Measurements from ENCODE around the gene ZNF740.

The ZNF740 gene

DNA sequence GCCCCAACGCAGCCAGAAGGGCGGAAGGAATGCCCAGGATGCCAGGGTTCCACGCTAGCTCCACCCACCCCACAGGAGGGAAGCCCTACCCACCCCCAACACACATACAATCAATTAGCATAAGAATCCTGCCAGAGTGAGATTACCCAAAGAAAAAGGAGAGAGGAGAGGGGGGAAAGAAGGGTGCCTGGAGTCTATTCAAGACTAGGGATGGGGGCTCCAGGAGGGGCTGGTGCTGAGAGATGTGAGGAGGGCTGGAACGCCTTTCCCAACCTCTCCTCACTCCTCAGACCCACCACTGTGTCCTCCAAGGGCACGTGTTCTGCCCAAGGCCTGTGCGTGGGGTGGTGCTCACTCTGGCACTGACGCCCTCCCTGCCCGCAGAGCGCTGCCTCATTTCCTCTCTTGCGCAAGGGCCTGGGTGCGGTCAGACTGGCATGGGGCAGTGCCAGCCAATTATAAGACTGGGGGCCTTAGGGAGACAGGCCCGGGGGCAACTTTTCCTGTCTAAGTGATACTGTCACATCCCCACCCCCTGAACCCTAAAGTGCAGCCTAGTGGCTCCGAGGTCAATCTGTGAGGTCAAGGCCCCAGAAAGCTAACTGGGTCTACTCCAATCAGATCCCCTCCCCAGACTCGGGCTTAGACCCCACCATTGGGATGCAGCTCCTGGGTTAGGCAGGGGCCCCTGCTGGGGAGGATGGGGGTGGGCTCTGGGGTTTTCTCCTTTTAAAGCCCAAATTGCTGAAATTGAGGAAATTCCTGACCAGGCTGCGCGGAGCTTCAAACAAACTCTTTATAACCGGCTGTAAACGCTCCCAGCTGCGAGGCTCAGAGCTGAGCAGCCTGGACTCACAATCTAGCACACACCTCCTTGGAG, 36.8 kb downstream of the ZNF740 start:
- peak; percentile 54 for DNase-seq

- no peak for DNase-seq
Measured at GRCh38 chr12:53217931-53218307, 37.4 kb downstream of the ZNF740 start.

- no peak for DNase-seq
Measured at GRCh38 chr12:53218551-53219291, 38.2 kb downstream of the ZNF740 start.

DNA sequence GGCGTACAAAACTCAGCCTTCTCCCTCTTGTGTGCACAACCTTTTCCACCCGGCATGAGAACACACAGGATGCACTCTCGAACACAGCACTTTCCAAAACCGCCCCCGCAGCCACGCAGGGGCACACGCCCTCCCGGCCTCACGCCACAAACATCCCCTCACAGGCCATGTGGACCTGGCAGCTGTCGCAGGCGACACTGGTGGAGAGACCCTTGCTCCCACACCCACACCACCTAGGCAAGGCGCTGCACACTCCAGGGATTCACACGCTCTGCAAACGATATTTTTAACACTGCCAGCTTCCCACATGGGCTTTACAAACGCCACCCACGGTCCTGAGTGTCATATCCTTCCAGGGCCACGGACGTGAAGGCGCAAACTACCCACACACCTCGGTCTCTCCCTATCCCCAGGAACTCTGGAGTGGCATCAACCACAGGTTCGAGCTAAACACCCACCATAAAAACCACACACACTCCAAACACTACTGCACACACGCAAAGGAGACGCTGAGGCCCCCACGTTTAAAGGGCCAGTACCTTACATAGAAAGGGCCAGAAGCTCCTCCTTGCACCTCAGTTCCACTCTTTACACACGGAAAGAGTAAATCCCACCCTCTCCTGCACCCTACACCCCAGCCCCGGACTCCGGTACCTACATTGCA, 38.9 kb downstream of the ZNF740 start:
- DNase-seq: peak; percentile 59

DNA sequence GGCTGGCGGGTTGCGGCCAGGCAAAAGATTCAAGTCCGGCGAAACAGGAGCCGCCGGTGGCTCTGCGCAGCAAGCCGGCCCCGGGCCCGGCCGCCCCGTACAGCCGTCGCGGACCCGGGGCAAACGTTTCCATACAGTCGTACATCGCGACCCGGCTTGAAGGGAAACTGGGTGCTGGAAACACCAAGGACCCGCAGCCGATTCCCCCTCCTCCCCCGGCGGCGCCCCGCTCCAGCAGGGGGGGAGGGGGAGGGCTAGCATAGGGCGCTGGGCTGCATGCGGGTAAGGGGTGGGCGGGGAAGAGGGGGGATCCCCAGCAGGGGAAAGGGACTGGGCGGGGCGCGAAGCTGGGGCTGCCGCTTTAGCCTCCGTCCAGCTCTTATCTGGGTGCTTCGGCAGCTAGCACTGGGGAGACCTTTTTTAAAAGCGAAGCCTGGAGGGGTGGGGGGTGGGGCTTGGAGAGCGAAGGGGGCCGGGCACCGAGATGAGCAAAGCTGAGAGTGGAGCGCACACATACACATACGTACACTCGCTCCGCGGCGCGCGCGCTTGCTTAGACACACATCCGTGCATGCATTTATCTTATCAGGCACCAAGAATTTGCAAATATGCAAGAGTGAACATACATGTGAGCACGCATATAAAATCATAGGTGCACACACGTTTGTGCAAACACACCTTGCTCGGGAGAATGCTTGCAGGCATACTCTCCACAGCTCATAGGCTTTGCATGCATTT, 39.6 kb downstream of the ZNF740 start:
- DNase-seq: peak; percentile 66

GRCh38 chr12:53220694-53221202, 40.2 kb downstream of the ZNF740 start:
- DNase-seq: peak; percentile 66

- peak; percentile 56 for DNase-seq
Measured at GRCh38 chr12:53221203-53222080, 40.9 kb downstream of the ZNF740 start.

GRCh38 chr12:53222170-53222721, 41.7 kb downstream of the ZNF740 start:
- no peak for DNase-seq

GRCh38 chr12:53222806-53223261, 42.3 kb downstream of the ZNF740 start:
- no peak for DNase-seq

- no peak for DNase-seq
Measured at GRCh38 chr12:53223389-53224060, 43.0 kb downstream of the ZNF740 start.

DNA sequence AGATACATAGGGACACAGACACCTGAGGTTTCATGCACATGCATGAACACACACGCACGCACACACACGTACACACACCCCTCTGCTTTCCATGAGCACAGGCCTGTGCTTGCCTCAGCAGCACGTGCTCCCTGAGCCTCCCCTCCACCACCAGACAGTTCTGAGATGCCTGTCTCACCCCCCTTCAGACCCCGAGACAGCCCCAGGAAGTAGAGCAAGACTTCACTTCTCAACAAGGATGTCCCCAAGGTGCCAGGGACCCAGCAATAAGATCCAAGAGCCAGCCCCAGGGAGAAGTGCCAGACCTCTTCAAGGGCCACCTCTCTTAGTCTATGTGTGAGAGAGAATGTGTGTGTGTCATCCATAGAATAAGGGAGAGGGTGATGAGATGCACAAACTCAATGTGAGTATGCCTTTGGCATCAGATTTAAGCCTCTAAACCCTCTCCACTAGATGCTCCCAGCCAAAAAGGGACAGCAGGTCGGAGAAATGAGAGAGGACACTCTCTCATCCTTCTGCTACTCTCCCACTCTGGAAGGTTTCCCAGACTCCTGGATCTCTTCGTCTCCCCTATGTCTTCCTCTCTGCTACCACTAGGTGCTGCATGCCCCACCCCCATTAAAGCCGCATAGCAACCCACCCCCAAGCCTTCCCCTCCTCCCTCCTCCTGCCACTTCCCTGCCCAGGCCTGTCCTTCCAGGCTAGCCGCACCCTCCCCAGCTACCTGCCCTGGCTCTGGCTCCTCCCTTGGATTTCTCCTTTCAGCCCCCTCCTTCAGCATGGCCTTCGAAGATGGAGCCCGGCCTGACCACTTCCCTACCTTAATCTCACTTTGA, 43.8 kb downstream of the ZNF740 start:
- DNase-seq: no peak

DNA sequence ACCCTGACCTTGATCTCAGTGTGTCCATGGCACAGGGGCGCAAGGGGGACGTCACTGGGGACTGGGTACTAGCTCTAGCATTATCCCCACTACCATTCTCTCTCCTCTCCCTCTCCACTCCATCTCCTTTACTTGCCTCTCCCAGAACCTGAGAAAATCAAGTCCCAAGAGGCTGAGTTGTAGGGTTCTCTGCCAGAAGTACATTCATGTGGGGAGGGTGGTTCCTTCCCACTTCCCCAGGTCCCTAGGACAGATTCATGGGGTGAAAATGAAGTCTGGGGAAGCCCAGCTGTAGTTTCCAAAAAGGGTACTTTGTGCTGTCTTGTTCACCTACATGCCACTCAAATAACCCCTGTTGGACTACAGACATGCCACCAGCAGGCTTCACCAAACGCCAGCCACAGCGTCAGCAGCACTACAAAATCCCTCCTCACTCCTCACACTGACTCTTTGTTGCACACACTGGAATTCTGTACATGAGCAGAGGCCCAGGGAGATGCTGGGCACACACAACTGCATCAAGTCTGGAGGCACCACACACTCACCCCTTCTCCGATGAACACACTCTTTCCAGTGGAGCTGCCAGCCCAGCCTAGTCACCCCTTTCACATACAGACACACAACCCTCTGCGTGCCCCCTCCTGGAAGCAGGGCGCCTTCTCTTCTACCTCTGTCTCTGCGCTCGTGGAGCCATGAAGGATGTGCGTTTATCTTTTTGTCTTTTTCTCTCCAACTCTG, 44.5 kb downstream of the ZNF740 start:
- no peak for DNase-seq

GRCh38 chr12:53225635-53226424, 45.3 kb downstream of the ZNF740 start:
- DNase-seq: no peak

DNA sequence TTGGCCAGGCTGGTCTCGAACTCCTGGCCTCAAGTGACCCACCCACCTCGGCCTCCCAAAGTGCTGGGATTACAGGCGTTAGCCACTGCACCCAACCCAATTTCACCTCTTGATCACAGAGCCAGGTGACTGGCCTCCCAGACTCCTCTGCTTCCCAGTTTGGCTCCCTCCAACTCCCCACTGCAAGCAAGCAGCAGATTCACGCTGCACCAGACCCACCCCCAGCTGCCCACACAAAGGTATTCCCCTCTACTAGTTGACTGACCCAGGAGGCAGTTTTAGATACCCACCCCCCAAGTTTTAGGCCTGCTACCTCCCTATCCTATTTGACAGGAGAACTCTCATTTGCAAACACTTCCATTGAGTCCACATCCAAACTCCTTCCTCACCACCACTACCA, 46.3 kb downstream of the ZNF740 start:
- no peak for DNase-seq

DNA sequence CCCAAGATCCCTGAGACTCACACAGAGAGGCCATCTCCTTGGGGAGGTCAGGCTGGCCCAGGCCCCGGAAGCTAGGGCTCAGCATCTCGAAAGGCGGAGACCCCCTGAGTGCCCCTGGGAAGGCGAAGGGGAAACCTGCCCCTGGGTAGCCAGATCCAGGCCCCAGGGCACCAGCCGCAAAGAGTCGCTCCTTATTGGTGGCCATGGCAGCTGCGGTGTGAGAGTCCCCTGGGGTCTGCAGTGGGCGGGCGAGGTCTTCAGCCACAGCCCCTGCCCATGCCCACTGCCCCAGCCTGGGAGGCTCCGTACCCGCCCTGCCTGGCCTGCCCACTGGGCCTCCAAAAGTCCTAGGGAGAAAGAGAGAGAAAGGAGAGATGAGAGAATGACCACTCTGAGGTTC, 46.8 kb downstream of the ZNF740 start:
- DNase-seq: no peak

GRCh38 chr12:53227836-53228235, 47.3 kb downstream of the ZNF740 start:
- no peak for DNase-seq

GRCh38 chr12:53229454-53229853, 48.9 kb downstream of the ZNF740 start:
- no peak for DNase-seq

All from activated CD4-positive, CD25-positive, alpha-beta regulatory T cell treated with anti-CD3 and anti-CD28 coated beads, Interleukin-2, amount 50 U/mL, for 72 hours (primary cell).